Thyroid gland (tissue), 4 donors: Measurements from ENCODE around the gene RASD1. TPM values are rescaled to one million over a fixed set of nuclear protein-coding genes. Genes with fewer than 3 reads are reported as not detected.

Experiments
- DNase-seq, 2 donors: peaks; one replicate each; pipeline ENCODE4 v3.0.0-alpha.2; 2019
- H3K27ac ChIP-seq, 3 donors: fragments of 200-600 bp; sonication (generic); 1 replicate in 2 of 3; 2 replicates in 1 of 3; pipeline ENCODE4 v1.5.1; 2016 to 2019; ENCODE audit warnings: mild to moderate bottlenecking in 1 of 3, moderate library complexity in 1 of 3
- H3K27me3 ChIP-seq: fragments of 200-600 bp; sonication (generic); one replicate; pipeline ENCODE4 v1.5.1; 2019
- H3K36me3 ChIP-seq, 2 donors: fragments of 200-600 bp; sonication (generic); one replicate each; pipeline ENCODE4 v1.5.1; 2016 to 2019
- H3K4me1 ChIP-seq, 2 donors: fragments of 200-600 bp; sonication (generic); one replicate each; pipeline ENCODE4 v1.5.1; 2017 to 2019
- H3K4me3 ChIP-seq, 3 donors: fragments of 200-600 bp; sonication (generic); replicated peaks in 1 of 3; 1 replicate in 2 of 3; 2 replicates in 1 of 3; pipeline ENCODE4 v1.5.1; 2016; ENCODE audit warnings: mild to moderate bottlenecking in 1 of 3
- H3K9me3 ChIP-seq: fragments of 200-600 bp; sonication (generic); one replicate; pipeline ENCODE4 v1.5.1; 2017
- POLR2A ChIP-seq, 2 donors: fragments of 450-650 bp; IDR thresholded peaks; one replicate each; pipeline ENCODE4 v1.6.1; 2017; ENCODE audit warnings: antibody characterized with exemption in 2 of 2, mild to moderate bottlenecking in 2 of 2, moderate library complexity in 1 of 2
- WGBS, 2 donors: methylation state at CpG; one replicate each; pipeline ENCODE4 v1.1.5; 2017; 5-methylcytosine and 5-hydroxymethylcytosine counted together
- intact Hi-C: fragments of 100-400 bp; cut with DNase I; formaldehyde crosslinking; loops from one replicate; pipeline ENCODE4 v1.15.1; 2023
- total RNA-seq, 4 donors: library from RNA; depleted of rRNA; stranded (reverse); fragments of >200 nt; gene quantifications; one replicate each; pipeline ENCODE4 v1.2.3, GENCODE V29; 2016
- TF ChIP-seq, protein P1 (sequence below), 6 experiments: fragments of 200-600 bp in 3 of 6; fragments of 450-650 bp in 3 of 6; sonication (generic) in 3 of 6; IDR thresholded peaks; one replicate each; pipeline ENCODE4 v1.5.1; 2016 to 2019; ENCODE audit warnings: antibody characterized with exemption in 6 of 6, mild to moderate bottlenecking in 2 of 6, inconsistent platforms in 1 of 6, moderate library complexity in 1 of 6

Gene RASD1
- total RNA-seq, 4 donors from 2014 or later, result 114 to 149 (median 141) TPM

DNA sequence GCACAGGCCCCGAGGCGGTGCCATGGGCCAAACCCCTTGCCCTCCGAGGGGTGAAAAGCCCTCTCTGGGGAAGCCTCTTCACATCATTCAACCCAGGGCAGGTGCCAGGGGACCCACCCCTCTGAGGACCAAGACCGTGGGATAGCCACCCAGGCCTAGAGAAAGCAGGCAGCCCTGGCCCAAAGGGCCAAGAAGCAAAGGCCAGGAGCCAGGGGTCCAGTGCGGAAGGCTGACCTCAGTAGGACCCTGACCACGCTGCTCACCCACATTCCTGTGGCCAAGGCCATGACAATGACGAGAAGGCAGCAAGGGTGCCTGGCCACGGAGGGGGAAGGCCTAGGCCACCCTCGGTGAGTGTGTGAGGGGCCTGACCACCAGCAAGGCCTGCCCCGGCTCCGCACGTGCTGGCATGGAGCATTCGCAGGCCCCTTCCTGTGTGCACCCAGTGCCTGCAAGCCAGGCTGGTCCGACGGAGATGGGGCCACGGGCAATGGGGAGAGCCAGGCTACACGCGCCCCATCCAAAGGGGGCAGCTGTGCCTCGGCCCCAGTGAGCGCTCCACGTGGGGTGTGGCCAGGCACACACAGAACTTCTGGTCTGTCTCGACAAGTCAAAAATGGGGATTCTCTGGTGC, 24.5 kb upstream of the RASD1 start:
- Histone ChIP-seq H3K9me3 (no peaks in the 10 kb centered on the region), H3K27me3 (no peaks in the 10 kb centered on the region), H3K36me3 (no peaks in the 10 kb centered on the region), H3K4me1 (peaks cover 0 to 7% of the 10 kb centered on the region in 2 donors), H3K4me3 (no peak overlapping the region), H3K27ac (no peak overlapping the region)
- intact Hi-C loops, result no loop called here
- no peak for TF ChIP-seq POLR2A (IDR thresholded peaks at IDR 0.05)
- TF ChIP-seq, protein P1, sequence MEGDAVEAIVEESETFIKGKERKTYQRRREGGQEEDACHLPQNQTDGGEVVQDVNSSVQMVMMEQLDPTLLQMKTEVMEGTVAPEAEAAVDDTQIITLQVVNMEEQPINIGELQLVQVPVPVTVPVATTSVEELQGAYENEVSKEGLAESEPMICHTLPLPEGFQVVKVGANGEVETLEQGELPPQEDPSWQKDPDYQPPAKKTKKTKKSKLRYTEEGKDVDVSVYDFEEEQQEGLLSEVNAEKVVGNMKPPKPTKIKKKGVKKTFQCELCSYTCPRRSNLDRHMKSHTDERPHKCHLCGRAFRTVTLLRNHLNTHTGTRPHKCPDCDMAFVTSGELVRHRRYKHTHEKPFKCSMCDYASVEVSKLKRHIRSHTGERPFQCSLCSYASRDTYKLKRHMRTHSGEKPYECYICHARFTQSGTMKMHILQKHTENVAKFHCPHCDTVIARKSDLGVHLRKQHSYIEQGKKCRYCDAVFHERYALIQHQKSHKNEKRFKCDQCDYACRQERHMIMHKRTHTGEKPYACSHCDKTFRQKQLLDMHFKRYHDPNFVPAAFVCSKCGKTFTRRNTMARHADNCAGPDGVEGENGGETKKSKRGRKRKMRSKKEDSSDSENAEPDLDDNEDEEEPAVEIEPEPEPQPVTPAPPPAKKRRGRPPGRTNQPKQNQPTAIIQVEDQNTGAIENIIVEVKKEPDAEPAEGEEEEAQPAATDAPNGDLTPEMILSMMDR (IDR thresholded peaks at IDR 0.05), result no peak
- DNase-seq, result no peak
- 91 to 100% methylated on average over 4 to 22 of the region's 22 CpGs for WGBS, 2 donors

DNA sequence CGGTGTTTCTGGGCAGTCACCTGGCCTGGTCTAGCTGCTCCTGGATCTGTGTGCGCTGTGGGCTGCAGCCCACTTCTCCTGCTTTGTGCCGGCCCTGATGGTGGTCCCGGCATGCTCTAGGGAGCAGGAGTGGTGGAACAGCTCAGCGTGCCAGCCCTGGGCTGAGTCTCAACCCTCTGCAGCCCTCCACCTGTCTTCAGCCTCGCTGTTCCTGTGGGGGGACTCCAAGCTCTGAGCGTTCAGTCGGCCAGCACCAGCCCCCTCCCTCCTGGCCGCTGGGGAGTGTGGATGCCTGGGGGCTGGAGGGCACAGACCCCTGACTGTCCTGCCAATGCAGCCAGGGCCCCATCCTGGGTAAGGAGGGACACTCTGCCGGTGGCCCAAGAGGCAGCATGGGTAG, 23.7 kb upstream of the RASD1 start:
- H3K9me3 ChIP-seq, result no peaks in the 10 kb centered on the region
- no peak for TF ChIP-seq POLR2A (IDR thresholded peaks at IDR 0.05)
- TF ChIP-seq, protein P1 (IDR thresholded peaks at IDR 0.05), result no peak
- peaks cover 0 to 7% of the 10 kb centered on the region in 2 donors for H3K4me1 ChIP-seq
- DNase-seq, result no peak
- H3K36me3 ChIP-seq, result no peaks in the 10 kb centered on the region
- H3K4me3 ChIP-seq, result no peak overlapping the region
- no peak overlapping the region for H3K27ac ChIP-seq
- intact Hi-C loops, result no loop called here
- WGBS, 2 donors, result 93 to 100% methylated on average over 1 to 5 of the region's 10 CpGs
- H3K27me3 ChIP-seq, result no peaks in the 10 kb centered on the region

DNA sequence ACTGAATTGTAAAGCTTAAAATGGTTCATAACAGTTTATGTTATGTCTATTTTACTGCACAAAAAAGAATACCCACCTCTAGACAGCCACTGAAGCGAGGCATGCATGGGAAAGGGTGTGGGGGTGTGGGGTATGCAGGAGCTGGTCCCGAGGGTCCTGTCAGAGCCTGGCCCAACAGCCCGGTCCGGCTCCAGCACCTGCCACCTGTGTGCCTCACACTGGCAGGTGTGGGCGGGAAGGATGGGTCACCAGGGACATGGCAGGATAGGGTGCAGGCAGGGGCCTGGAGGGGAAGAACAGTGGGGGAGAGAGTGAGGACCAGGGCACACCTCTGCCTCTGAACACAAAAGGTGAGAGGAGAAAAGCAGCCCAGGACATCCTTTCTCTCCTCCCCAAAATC, 22.8 kb upstream of the RASD1 start:
- intact Hi-C loops, result no loop called here
- Histone ChIP-seq H3K27me3 (no peaks in the 10 kb centered on the region), H3K36me3 (no peaks in the 10 kb centered on the region), H3K9me3 (no peaks in the 10 kb centered on the region), H3K4me1 (peaks cover 0 to 7% of the 10 kb centered on the region in 2 donors), H3K27ac (no peak overlapping the region), H3K4me3 (no peak overlapping the region)
- whole genome bisulfite sequencing, 2 donors, result 85 to 95% methylated on average over 5 of the region's 5 CpGs
- no peak for DNase-seq
- TF ChIP-seq POLR2A (IDR thresholded peaks at IDR 0.05), result no peak
- TF ChIP-seq, protein P1 (IDR thresholded peaks at IDR 0.05), result no peak

DNA sequence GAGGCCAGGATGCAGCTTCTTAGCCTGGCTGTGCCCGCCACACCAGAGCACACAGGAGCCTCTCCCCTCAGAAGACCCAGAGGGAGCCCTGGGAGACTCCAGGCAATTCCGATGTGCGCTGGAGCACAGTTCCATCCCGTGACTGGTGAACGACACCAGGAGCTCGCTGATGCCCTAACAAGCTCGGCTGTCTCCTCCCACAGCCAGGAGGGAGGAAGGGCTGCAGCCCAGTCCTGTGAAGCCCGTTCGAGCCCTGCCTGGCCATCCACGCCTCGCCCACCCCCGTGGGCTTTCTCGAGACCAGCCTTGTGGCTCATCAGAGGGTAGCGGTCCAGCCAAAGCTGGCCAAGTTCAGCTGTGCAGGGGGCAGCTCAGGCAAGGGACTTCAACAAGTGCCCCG, 21.8 kb upstream of the RASD1 start:
- peaks cover 0 to under 1% of the 10 kb centered on the region in 2 donors for H3K4me1 ChIP-seq
- no peaks in the 10 kb centered on the region for H3K9me3 ChIP-seq
- H3K4me3 ChIP-seq, result no peak overlapping the region
- no peaks in the 10 kb centered on the region for H3K36me3 ChIP-seq
- no peak overlapping the region for H3K27ac ChIP-seq
- WGBS, 2 donors, result 66 to 92% methylated on average over 2 to 4 of the region's 15 CpGs
- intact Hi-C loops, result no loop called here
- DNase-seq, result no peak
- no peak for TF ChIP-seq POLR2A (IDR thresholded peaks at IDR 0.05)
- TF ChIP-seq, protein P1 (IDR thresholded peaks at IDR 0.05), result no peak
- no peaks in the 10 kb centered on the region for H3K27me3 ChIP-seq

DNA sequence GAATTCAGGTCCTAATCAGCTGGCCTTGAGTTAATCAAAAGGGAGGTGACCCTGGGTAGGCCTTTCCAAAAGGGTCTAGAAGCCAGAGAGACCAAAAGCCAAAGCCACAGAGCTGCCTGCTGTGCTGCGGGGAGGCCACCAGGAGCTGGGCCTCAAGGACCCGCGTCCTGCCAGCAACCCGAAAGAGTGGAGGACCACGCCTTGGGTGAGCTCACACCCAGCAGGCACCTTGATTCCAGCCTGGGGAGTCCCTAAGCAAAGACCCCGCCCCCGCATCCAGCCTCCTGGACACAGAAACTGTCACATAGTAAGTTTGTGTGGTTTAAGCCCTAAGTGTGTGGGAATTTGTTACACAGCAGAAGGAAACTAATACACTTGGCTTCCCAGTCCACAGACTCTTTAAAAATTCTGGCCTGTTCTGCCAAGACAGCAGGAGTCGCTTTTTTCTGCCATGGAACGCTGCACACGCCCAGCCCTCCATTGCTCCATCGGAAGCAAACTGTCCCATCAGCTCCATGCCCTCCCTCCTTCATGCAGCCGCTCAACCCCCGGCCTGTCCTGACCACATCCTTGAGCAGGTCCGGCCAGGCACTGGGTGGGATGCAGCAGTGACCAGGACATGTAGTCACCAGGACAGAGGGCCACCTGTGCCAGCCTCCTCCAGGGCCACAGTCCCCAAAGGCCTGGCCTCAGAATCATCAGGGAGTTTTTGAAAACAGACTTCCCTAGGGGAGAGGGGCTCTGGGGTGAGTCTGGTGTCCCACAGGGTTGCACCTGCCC, 20.9 kb upstream of the RASD1 start:
- no peak overlapping the region for H3K4me3 ChIP-seq
- DNase-seq, result no peak
- H3K4me1 ChIP-seq, result no peaks in the 10 kb centered on the region
- H3K27me3 ChIP-seq, result no peaks in the 10 kb centered on the region
- TF ChIP-seq, protein P1 (IDR thresholded peaks at IDR 0.05), result no peak
- no peak for TF ChIP-seq POLR2A (IDR thresholded peaks at IDR 0.05)
- intact Hi-C loops, result no loop called here
- no peak overlapping the region for H3K27ac ChIP-seq
- no peaks in the 10 kb centered on the region for H3K36me3 ChIP-seq
- no peaks in the 10 kb centered on the region for H3K9me3 ChIP-seq
- WGBS, 2 donors, result 90 to 91% methylated on average over 12 to 14 of the region's 14 CpGs
